HG02943 (cell line): ENCODE results near the gene NEK8.
"Not testable (repeated sequence)": the region's sequence is repeated elsewhere in the genome, so short reads cannot be mapped to it uniquely, and the experiment has no call there.

Source experiments
- ATAC-seq: cut with Tn5 transposase; IDR thresholded peaks from one replicate; pipeline ENCODE4 v1.9.1; 2021; ENCODE audit warnings: mild to moderate bottlenecking, low read depth, moderate library complexity; ENCODE audit not compliant: unreplicated experiment

Gene NEK8

GRCh38 chr17:28759256-28759865 is 30.8 kb downstream of the NEK8 start:
- ATAC-seq: no peak

GRCh38 chr17:28760601-28761562 is 32.3 kb downstream of the NEK8 start:
- ATAC-seq: no peak

- ATAC-seq: no peak
Observed at GRCh38 chr17:28763137-28763799, 34.7 kb downstream of the NEK8 start.

DNA sequence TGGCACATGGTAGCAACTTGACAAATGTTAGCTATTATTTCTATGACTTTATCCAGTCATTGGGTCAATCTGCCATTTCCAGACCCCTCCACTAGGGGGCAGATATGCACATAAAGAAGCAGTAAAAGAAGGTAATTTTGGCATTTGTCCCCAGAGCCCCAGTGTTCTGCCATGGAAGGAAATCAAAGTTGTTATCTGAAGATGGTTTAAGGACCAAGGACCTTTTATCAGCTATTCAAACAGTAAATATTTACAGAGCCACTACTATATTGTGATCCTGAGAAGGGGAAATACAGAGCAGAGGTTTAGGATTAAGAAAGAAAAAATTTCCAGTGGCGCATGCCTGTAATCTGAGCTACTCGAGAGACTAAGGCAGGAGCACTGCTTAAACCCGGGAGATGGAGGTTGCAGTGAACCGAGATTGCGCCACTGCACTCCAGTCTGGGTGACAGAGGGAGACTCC is 35.2 kb downstream of the NEK8 start:
- ATAC-seq: no peak

- no peak for ATAC-seq
Observed at GRCh38 chr17:28765038-28765437, 36.5 kb downstream of the NEK8 start.

GRCh38 chr17:28773736-28774135 is 45.1 kb downstream of the NEK8 start:
- no peak for ATAC-seq

GRCh38 chr17:28774206-28774605 is 45.6 kb downstream of the NEK8 start:
- no peak for ATAC-seq

DNA sequence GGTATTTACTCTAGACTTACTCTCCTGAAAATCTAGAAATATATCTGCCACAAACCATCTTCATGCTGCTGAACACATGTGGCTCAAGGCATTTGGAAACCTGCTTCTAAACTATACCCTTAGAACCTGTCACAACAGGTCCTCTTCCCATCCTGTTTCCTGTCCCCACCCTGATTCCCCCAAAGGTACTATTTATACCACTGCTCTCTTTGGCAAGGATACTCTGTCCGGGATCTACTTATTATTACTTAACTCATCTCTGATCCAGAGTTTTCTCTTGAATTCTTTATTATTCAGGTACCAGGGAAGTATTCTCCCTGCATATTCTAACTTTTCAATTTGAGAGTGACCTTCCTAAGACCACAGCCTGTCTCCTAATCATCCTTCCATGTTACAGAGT is 48.6 kb downstream of the NEK8 start:
- ATAC-seq: no peak

- ATAC-seq: not testable (repeated sequence)
Observed at GRCh38 chr17:28779601-28780000, 51.0 kb downstream of the NEK8 start.

- no peak for ATAC-seq
Observed at GRCh38 chr17:28783161-28783560, 54.6 kb downstream of the NEK8 start.

- no peak for ATAC-seq
Observed at GRCh38 chr17:28788100-28788499, 59.5 kb downstream of the NEK8 start.
